Ascending aorta (tissue), 2 donors: ENCODE data around the gene MLIP. TPM values are rescaled to one million over a fixed set of nuclear protein-coding genes. Genes with fewer than 3 reads are reported as not detected.
"Not testable (repeated sequence)": the region's sequence is repeated elsewhere in the genome, so short reads cannot be mapped to it uniquely, and the experiment has no call there.

ENCODE experiments used
- DNase-seq, 2 donors: peaks; one replicate each; pipeline ENCODE4 v3.0.0-alpha.2; 2019; ENCODE audit warnings: low spot score in 2 of 2
- H3K27ac ChIP-seq, 2 donors: fragments of 200-600 bp; sonication (generic); one replicate each; pipeline ENCODE4 v1.5.1; 2016 to 2017; ENCODE audit warnings: mild to moderate bottlenecking in 1 of 2
- H3K27me3 ChIP-seq: fragments of 200-600 bp; sonication (generic); one replicate; pipeline ENCODE4 v1.5.1; 2017
- H3K36me3 ChIP-seq, 2 donors: fragments of 200-600 bp; sonication (generic); one replicate each; pipeline ENCODE4 v1.5.1; 2016
- H3K4me1 ChIP-seq, 2 donors: fragments of 200-600 bp; sonication (generic); one replicate each; pipeline ENCODE4 v1.5.1; 2016 to 2017; ENCODE audit warnings: mild to moderate bottlenecking in 1 of 2
- H3K4me3 ChIP-seq, 2 donors: fragments of 200-600 bp; sonication (generic); one replicate each; pipeline ENCODE4 v1.5.1; 2016 to 2017; ENCODE audit warnings: mild to moderate bottlenecking in 1 of 2
- H3K9me3 ChIP-seq, 2 donors: fragments of 200-600 bp; sonication (generic); one replicate each; pipeline ENCODE4 v1.5.1; 2016
- intact Hi-C: fragments of 100-400 bp; cut with DNase I; formaldehyde crosslinking; loops from one replicate; pipeline ENCODE4 v1.15.1; 2023
- total RNA-seq: library from RNA; depleted of rRNA; stranded (reverse); fragments of >200 nt; gene quantifications from one replicate; pipeline ENCODE4 v1.1.0, GENCODE V29; 2016
- TF ChIP-seq, protein P1 (sequence below), 3 experiments: fragments of 200-600 bp in 2 of 3; fragments of 450-650 bp in 1 of 3; sonication (generic) in 2 of 3; IDR thresholded peaks; one replicate each; pipeline ENCODE4 v1.5.1; 2016 to 2019; ENCODE audit warnings: antibody characterized with exemption in 3 of 3, mild to moderate bottlenecking in 1 of 3, moderate library complexity in 1 of 3

The MLIP gene
- total RNA-seq, 1 donor from 2014 or later = not detected

- Histone ChIP-seq H3K36me3 (no peaks in the 10 kb centered on the region), H3K4me1 (no peaks in the 10 kb centered on the region), H3K4me3 (no peak overlapping the region), H3K27ac (no peak overlapping the region), H3K27me3 (no peaks in the 10 kb centered on the region), H3K9me3 (no peaks in the 10 kb centered on the region)
- TF ChIP-seq, protein P1, sequence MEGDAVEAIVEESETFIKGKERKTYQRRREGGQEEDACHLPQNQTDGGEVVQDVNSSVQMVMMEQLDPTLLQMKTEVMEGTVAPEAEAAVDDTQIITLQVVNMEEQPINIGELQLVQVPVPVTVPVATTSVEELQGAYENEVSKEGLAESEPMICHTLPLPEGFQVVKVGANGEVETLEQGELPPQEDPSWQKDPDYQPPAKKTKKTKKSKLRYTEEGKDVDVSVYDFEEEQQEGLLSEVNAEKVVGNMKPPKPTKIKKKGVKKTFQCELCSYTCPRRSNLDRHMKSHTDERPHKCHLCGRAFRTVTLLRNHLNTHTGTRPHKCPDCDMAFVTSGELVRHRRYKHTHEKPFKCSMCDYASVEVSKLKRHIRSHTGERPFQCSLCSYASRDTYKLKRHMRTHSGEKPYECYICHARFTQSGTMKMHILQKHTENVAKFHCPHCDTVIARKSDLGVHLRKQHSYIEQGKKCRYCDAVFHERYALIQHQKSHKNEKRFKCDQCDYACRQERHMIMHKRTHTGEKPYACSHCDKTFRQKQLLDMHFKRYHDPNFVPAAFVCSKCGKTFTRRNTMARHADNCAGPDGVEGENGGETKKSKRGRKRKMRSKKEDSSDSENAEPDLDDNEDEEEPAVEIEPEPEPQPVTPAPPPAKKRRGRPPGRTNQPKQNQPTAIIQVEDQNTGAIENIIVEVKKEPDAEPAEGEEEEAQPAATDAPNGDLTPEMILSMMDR (IDR thresholded peaks at IDR 0.05) = no peak
- no peak for DNase-seq
- intact Hi-C loops = no loop called here
Observed at GRCh38 chr6:54204921-54205591, 93.8 kb downstream of the MLIP start.

- no peaks in the 10 kb centered on the region for H3K9me3 ChIP-seq
- no peaks in the 10 kb centered on the region for H3K4me1 ChIP-seq
- no peaks in the 10 kb centered on the region for H3K27me3 ChIP-seq
- TF ChIP-seq, protein P1 (IDR thresholded peaks at IDR 0.05) = no peak
- H3K36me3 ChIP-seq = no peaks in the 10 kb centered on the region
- H3K27ac ChIP-seq = no peak overlapping the region
- intact Hi-C loops = no loop called here
- no peak overlapping the region for H3K4me3 ChIP-seq
- no peak for DNase-seq
Observed at GRCh38 chr6:54206510-54206909, 95.3 kb downstream of the MLIP start.

- H3K27me3 ChIP-seq, H3K9me3 ChIP-seq, H3K36me3 ChIP-seq, H3K4me1 ChIP-seq, DNase-seq, H3K27ac ChIP-seq, intact Hi-C loops, H3K4me3 ChIP-seq: not testable (repeated sequence)
Observed at GRCh38 chr6:54209983-54210382, 98.7 kb downstream of the MLIP start.

- DNase-seq = no peak
- intact Hi-C loops = no loop called here
- no peaks in the 10 kb centered on the region for H3K4me1 ChIP-seq
- no peak overlapping the region for H3K27ac ChIP-seq
- H3K27me3 ChIP-seq = no peaks in the 10 kb centered on the region
- H3K4me3 ChIP-seq = no peak overlapping the region
- H3K36me3 ChIP-seq = no peaks in the 10 kb centered on the region
- TF ChIP-seq, protein P1 (IDR thresholded peaks at IDR 0.05) = no peak
- H3K9me3 ChIP-seq = no peaks in the 10 kb centered on the region
Observed at GRCh38 chr6:54214286-54214685, 103.0 kb downstream of the MLIP start.

- Histone ChIP-seq H3K27me3 (no peaks in the 10 kb centered on the region), H3K4me1 (no peaks in the 10 kb centered on the region), H3K27ac (no peak overlapping the region), H3K4me3 (no peak overlapping the region), H3K9me3 (no peaks in the 10 kb centered on the region), H3K36me3 (no peaks in the 10 kb centered on the region)
- intact Hi-C loops = no loop called here
- TF ChIP-seq, protein P1 (IDR thresholded peaks at IDR 0.05) = no peak
- no peak for DNase-seq
Observed at GRCh38 chr6:54216336-54216735, 105.1 kb downstream of the MLIP start.

GRCh38 chr6:54217018-54217417, 105.8 kb downstream of the MLIP start:
- DNase-seq = no peak
- intact Hi-C loops = no loop called here
- no peak overlapping the region for H3K4me3 ChIP-seq

More at GRCh38 chr6:54217018-54217417, 105.8 kb downstream of the MLIP start:
- no peaks in the 10 kb centered on the region for H3K36me3 ChIP-seq
- TF ChIP-seq, protein P1 (IDR thresholded peaks at IDR 0.05) = no peak
- H3K4me1 ChIP-seq = no peaks in the 10 kb centered on the region
- H3K9me3 ChIP-seq = no peaks in the 10 kb centered on the region
- H3K27ac ChIP-seq = no peak overlapping the region
- no peaks in the 10 kb centered on the region for H3K27me3 ChIP-seq
